Uterus (tissue), 2 donors: Measurements from ENCODE around the gene XXYLT1.

Experiments
- CTCF ChIP-seq, 4 experiments: fragments of 200-600 bp in 2 of 4; fragments of 450-650 bp in 2 of 4; sonication (generic) in 2 of 4; IDR thresholded peaks; one replicate each; pipeline ENCODE4 v1.5.1; 2016 to 2019; ENCODE audit warnings: antibody characterized with exemption in 4 of 4, mild to moderate bottlenecking in 2 of 4, moderate library complexity in 1 of 4
- POLR2A ChIP-seq, 2 donors: fragments of 450-650 bp; IDR thresholded peaks; one replicate each; pipeline ENCODE4 v1.6.1; 2016; ENCODE audit warnings: antibody characterized with exemption in 2 of 2, mild to moderate bottlenecking in 1 of 2, moderate library complexity in 1 of 2

GRCh38 chr3:195224980-195225580, 45.9 kb downstream of the XXYLT1 start:
- no peak for TF ChIP-seq CTCF (IDR thresholded peaks at IDR 0.05)
- TF ChIP-seq POLR2A (IDR thresholded peaks at IDR 0.05) = no peak
